GM12892 (cell line): ENCODE data around the gene PDE4B.

Source experiments
- POLR2A ChIP-seq: IDR thresholded peaks from 2 replicates; pipeline ENCODE4 v1.6.1; 2011; ENCODE audit warnings: low read depth, low read length, control low read depth
- TAF1 ChIP-seq: IDR thresholded peaks from 2 replicates; pipeline ENCODE4 v1.6.1; 2011; ENCODE audit warnings: low read depth, mild to moderate bottlenecking, control low read depth, low read length, borderline replicate concordance

GRCh38 chr1:66367369-66367768 is 574.7 kb downstream of the PDE4B start:
- TF ChIP-seq TAF1 (no peak), POLR2A (no peak)
